C4-2B (cell line): Measurements from ENCODE around the gene MOCS2.

Experiments
- H3K27ac ChIP-seq: fragments of 450-650 bp; 2 replicates; pipeline ENCODE4 v1.5.1; 2017
- ZFX ChIP-seq: fragments of 450-650 bp; IDR thresholded peaks from 2 replicates; pipeline ENCODE4 v1.6.1; 2017
- TF ChIP-seq, protein P1 (sequence below): fragments of 450-650 bp; conservative IDR thresholded peaks from 2 replicates; pipeline ENCODE4 v1.5.1; 2017; ENCODE audit warnings: mild to moderate bottlenecking

Gene MOCS2

GRCh38 chr5:53069626-53070025 is 39.9 kb downstream of the MOCS2 start:
- no peak overlapping the region for H3K27ac ChIP-seq
- TF ChIP-seq, protein P1, sequence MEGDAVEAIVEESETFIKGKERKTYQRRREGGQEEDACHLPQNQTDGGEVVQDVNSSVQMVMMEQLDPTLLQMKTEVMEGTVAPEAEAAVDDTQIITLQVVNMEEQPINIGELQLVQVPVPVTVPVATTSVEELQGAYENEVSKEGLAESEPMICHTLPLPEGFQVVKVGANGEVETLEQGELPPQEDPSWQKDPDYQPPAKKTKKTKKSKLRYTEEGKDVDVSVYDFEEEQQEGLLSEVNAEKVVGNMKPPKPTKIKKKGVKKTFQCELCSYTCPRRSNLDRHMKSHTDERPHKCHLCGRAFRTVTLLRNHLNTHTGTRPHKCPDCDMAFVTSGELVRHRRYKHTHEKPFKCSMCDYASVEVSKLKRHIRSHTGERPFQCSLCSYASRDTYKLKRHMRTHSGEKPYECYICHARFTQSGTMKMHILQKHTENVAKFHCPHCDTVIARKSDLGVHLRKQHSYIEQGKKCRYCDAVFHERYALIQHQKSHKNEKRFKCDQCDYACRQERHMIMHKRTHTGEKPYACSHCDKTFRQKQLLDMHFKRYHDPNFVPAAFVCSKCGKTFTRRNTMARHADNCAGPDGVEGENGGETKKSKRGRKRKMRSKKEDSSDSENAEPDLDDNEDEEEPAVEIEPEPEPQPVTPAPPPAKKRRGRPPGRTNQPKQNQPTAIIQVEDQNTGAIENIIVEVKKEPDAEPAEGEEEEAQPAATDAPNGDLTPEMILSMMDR, result no peak
- no peak for TF ChIP-seq ZFX

- H3K27ac ChIP-seq, result no peak overlapping the region
- TF ChIP-seq, protein P1, result no peak
- TF ChIP-seq ZFX, result no peak
These were observed 41.2 kb downstream of the MOCS2 start for GRCh38 chr5:53068291-53068836.

GRCh38 chr5:53067641-53068040 is 41.9 kb downstream of the MOCS2 start:
- no peak for TF ChIP-seq ZFX
- TF ChIP-seq, protein P1, result no peak
- H3K27ac ChIP-seq, result no peak overlapping the region

DNA sequence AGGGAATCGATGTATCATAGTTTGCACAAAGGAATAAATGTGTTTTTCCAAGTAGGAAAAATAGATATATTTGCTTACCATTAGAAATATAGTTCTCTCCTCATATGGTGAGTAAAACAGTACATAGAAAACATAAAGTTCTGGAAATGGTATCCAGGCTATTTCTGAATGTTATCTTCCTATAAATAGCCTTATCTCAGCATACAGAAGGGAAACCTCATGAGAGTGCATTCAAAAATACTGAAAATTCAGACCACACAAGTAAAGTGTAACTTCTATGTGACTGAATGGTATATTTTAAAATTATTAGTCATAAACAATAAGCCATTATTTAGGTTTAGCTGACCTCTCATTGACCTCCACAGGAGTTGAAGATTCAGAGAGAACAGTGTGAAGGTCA is 43.5 kb downstream of the MOCS2 start:
- no peak for TF ChIP-seq ZFX
- TF ChIP-seq, protein P1, result no peak
- no peak overlapping the region for H3K27ac ChIP-seq

GRCh38 chr5:53063791-53064190 is 45.8 kb downstream of the MOCS2 start:
- TF ChIP-seq ZFX, result no peak
- TF ChIP-seq, protein P1, result no peak
- no peak overlapping the region for H3K27ac ChIP-seq

GRCh38 chr5:53063176-53063575 is 46.4 kb downstream of the MOCS2 start:
- H3K27ac ChIP-seq, result no peak overlapping the region
- no peak for TF ChIP-seq ZFX
- TF ChIP-seq, protein P1, result no peak

DNA sequence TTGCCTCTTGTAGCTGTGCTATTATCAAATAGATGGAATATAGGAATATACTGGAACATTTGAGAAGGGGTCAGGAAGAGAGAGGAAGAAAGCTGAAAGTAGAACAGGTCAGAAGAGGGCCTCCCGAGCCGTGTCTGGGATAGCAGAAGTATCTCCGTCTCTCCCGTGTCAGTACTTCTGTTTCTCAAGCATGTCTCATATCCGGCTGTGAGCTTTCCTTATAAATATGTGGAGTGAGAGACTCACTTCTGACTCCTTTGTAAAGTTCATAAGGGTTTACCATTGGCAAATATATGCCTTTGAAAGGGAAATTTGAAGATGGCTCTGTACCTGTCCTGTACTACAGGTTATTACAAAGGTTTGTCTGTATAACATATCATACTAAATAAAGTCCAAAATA is 50.3 kb downstream of the MOCS2 start:
- no peak for TF ChIP-seq ZFX
- TF ChIP-seq, protein P1, result no peak
- no peak overlapping the region for H3K27ac ChIP-seq
